HG03520 (cell line): ENCODE measurements around the gene ELAVL1.
"Not testable (repeated sequence)": the region's sequence is repeated elsewhere in the genome, so short reads cannot be mapped to it uniquely, and the experiment has no call there.

Experiments used
- ATAC-seq: cut with Tn5 transposase; IDR thresholded peaks from one replicate; pipeline ENCODE4 v1.9.1; 2021; ENCODE audit warnings: mild to moderate bottlenecking, moderate library complexity; ENCODE audit not compliant: unreplicated experiment

ELAVL1 gene

GRCh38 chr19:8005534-8006256 is at the start of gene ELAVL1:
Gene ELAVL1 (minus strand): TSS chr19:8005641. CDS start chr19:7991815, 13,826 bp downstream.
- peak; percentile 56 for ATAC-seq

GRCh38 chr19:8054169-8054568 is 48.7 kb upstream of the ELAVL1 start:
- no peak for ATAC-seq

- no peak for ATAC-seq
These were observed 47.0 kb upstream of the ELAVL1 start, which contains the start of gene CCL25 for GRCh38 chr19:8052464-8052859. Gene CCL25 (plus strand): TSS chr19:8052760. CDS start chr19:8053050, 290 bp downstream.

GRCh38 chr19:8050274-8051096 is 45.0 kb upstream of the ELAVL1 start:
- peak; percentile 71 for ATAC-seq

- no peak for ATAC-seq
These were observed 41.2 kb upstream of the ELAVL1 start for GRCh38 chr19:8046569-8047165.

GRCh38 chr19:8045872-8046568 is 40.6 kb upstream of the ELAVL1 start:
- ATAC-seq: no peak

- no peak for ATAC-seq
These were observed 38.6 kb upstream of the ELAVL1 start for GRCh38 chr19:8044018-8044417.

GRCh38 chr19:8042900-8043299 is 37.5 kb upstream of the ELAVL1 start:
- no peak for ATAC-seq

- no peak for ATAC-seq
These were observed 36.1 kb upstream of the ELAVL1 start for GRCh38 chr19:8041531-8041931.

- no peak for ATAC-seq
These were observed 33.8 kb upstream of the ELAVL1 start for GRCh38 chr19:8039231-8039630.

GRCh38 chr19:8038815-8039214 is 33.4 kb upstream of the ELAVL1 start:
- ATAC-seq: no peak

GRCh38 chr19:8036434-8037099 is 31.1 kb upstream of the ELAVL1 start:
- no peak for ATAC-seq

- ATAC-seq: no peak
These were observed 28.7 kb upstream of the ELAVL1 start for GRCh38 chr19:8034178-8034525.

GRCh38 chr19:8033287-8034177 is 28.1 kb upstream of the ELAVL1 start:
- not testable (repeated sequence) for ATAC-seq

GRCh38 chr19:8030960-8031359 is 25.5 kb upstream of the ELAVL1 start:
- ATAC-seq: no peak

- no peak for ATAC-seq
These were observed 23.6 kb upstream of the ELAVL1 start for GRCh38 chr19:8028951-8029491.

- ATAC-seq: no peak
These were observed 19.9 kb upstream of the ELAVL1 start for GRCh38 chr19:8025316-8025715.

- ATAC-seq: not testable (repeated sequence)
These were observed 18.8 kb upstream of the ELAVL1 start for GRCh38 chr19:8024256-8024655.

- no peak for ATAC-seq
These were observed 17.9 kb upstream of the ELAVL1 start for GRCh38 chr19:8023371-8023770.
